A375 (cell line): Measurements from ENCODE around the gene APBB1. TPM values are rescaled to one million over a fixed set of nuclear protein-coding genes. Genes with fewer than 3 reads are reported as not detected.

Experiments used
- total RNA-seq: library from RNA; depleted of rRNA; stranded (reverse); fragments of >200 nt; shearing (Covaris generic); gene quantifications from 2 replicates; pipeline ENCODE4 v1.2.3, GENCODE V29; 2014; rRNA removed

APBB1 gene
- 20.5 and 23.3 TPM in 2 replicates for total RNA-seq

DNA sequence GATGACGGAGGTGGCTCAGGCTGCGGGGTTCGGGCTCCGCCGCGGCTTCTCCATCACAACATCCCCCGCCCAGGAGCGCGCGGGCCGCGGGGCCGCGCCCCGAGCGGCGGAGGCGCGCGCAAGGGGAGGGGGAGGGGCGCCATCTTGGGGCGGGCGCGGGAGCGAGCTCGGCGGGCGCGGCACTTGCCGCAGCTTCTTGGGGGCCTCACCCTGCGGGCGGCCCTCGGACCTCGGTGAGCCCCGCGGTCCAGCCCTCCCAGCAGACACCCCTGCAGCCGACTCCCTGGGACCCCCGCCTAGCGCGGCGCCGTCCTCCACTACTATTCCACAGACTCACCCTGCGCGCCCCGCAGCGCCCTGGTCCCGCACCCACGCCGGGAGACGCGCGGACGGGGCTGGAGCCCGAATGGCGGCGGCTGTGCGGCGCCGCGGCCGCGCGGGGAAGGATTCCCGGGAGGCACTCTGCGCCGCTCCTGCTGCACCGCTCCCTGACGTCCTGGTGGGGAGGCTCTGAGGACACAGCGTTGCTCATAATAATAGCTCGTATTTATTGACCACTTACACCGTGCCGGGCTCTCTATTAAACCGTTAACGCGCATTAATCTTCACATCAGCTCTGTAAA lies at the start of gene APBB1:
TSS of gene APBB1 (minus strand) at position 86 of the 623 bp plus-strand sequence. CDS start 7,747 bp downstream, outside the sequence.

DNA sequence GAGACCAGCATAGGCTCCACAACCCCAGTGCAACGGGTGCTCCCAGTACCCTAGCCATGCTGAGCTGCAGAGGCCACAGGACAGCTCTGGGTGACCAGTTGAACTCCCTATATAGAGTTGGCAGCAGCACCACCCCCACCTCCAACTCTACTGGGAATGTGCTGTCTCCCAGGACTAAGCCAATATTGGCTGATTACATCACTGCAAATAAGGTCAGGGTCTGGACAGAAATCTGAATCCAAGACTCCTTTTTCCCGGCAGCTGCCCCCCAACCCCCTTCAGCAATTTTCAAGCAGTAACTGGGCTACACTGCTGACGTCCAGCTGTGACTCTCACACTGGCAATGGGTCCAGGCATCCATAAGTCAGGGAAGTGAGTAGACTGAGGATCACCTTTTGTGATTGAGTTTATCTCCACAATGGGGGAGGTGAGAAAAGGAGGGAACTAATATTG lies 22.0 kb upstream of the APBB1 start, which contains the start of gene HPX:
TSS of gene HPX (minus strand) at position 82 of the 453 bp plus-strand sequence. CDS start at position 58, 24 bp downstream.

DNA sequence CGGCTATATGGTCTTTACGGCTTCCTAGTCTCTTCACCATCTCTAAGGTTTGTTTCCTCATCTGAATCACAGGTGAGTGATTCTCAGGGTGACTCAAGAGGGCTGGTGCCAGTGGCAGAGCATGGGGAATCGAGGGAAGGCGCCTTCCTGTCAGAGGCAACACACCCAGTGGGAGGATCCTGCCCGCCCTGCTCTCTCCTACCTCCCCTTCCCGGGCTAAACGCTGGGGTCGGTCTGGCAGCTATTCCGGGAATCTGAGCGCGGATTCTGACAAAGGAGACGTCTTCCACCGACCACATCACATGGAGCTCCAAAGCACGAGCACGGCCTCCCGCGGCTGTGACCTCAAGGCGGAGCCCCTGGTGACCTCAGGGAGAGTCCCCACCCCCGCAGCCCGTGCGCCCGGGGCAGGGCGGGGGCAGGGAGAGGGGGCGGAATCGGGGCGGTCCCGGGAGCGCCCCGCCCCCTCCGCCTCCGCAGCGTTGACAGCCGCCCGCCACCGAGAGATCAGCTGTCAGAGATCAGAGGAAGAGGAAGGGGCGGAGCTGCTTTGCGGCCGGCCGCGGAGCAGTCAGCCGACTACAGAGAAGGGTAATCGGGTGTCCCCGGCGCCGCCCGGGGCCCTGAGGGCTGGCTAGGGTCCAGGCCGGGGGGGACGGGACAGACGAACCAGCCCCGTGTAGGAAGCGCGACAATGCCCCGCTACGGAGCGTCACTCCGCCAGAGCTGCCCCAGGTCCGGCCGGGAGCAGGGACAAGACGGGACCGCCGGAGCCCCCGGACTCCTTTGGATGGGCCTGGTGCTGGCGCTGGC lies 28.8 kb downstream of the APBB1 start, which contains the start of gene SMPD1:
TSS of gene SMPD1 (plus strand) at position 570 of the 813 bp plus-strand sequence. CDS start at position 695, 125 bp downstream.

Other genes starting within 250 kb of the APBB1 start
- not detected in 2 replicates for gene OR52B2, start 248.8 kb downstream of the APBB1 start, total RNA-seq
- not detected in 2 replicates for gene OR52W1, start 219.9 kb downstream of the APBB1 start, total RNA-seq
- not detected in 2 replicates for gene C11orf42, start 213.5 kb downstream of the APBB1 start, total RNA-seq
- gene FHIP1B, start 184.5 kb downstream of the APBB1 start, total RNA-seq: 11.0 and 25.3 TPM in 2 replicates
- gene CNGA4, start 180.0 kb downstream of the APBB1 start, total RNA-seq: not detected in 2 replicates
- not detected in 2 replicates for gene CCKBR, start 159.3 kb downstream of the APBB1 start, total RNA-seq
- gene CAVIN3, start 98.6 kb downstream of the APBB1 start, total RNA-seq: 237 and 269 TPM in 2 replicates
- 10.2 and 10.3 TPM in 2 replicates for gene SMPD1, start 28.6 kb downstream of the APBB1 start, total RNA-seq
- gene HPX, start 21.9 kb upstream of the APBB1 start, total RNA-seq: 0.45 and 0.53 TPM in 2 replicates
- gene TRIM3, start 54.8 kb upstream of the APBB1 start, total RNA-seq: 12.4 TPM in 2 replicates
- gene ARFIP2, start 62.2 kb upstream of the APBB1 start, total RNA-seq: 72.9 and 85.0 TPM in 2 replicates
- gene TIMM10B, start 62.4 kb upstream of the APBB1 start, total RNA-seq: 24.4 and 34.9 TPM in 2 replicates
- gene DNHD1, start 78.2 kb upstream of the APBB1 start, total RNA-seq: 12.2 and 12.9 TPM in 2 replicates
- gene RRP8, start 184.5 kb upstream of the APBB1 start, total RNA-seq: 14.3 and 18.4 TPM in 2 replicates
- 64.3 and 66.9 TPM in 2 replicates for gene ILK, start 184.7 kb upstream of the APBB1 start, total RNA-seq
- 126 and 155 TPM in 2 replicates for gene TAF10, start 193.1 kb upstream of the APBB1 start, total RNA-seq
- 11.5 and 14.2 TPM in 2 replicates for gene TPP1, start 200.3 kb upstream of the APBB1 start, total RNA-seq
- gene DCHS1, start 236.7 kb upstream of the APBB1 start, total RNA-seq: 0.90 and 1.1 TPM in 2 replicates